MCF 10A (cell line): Measurements from ENCODE around the gene FIGN. TPM values are rescaled to one million over a fixed set of nuclear protein-coding genes. Genes with fewer than 3 reads are reported as not detected.

Experiments used
- BruUV-seq: library from RNA; stranded (reverse); fragments of 400-500 nt; replicated peaks from 2 replicates; lab custom pipeline; 2021; lab: Mats Ljungman, UMichigan
- CTCF ChIA-PET: fragments of 300-600 bp; sonication (Branson Sonifier 250); formaldehyde crosslinking; extraction: SDS; loops from one replicate; lab custom pipeline; 2021; ENCODE audit warnings: antibody characterized with exemption, inconsistent platforms; lab: Yijun Ruan, JAX
- POLR2A ChIA-PET: fragments of 300-600, 350-650 bp; sonication (Branson Sonifier 250); formaldehyde crosslinking; extraction: SDS; loops from one replicate; lab custom pipeline; 2020; ENCODE audit warnings: antibody characterized with exemption, inconsistent platforms; lab: Yijun Ruan, JAX
- DNase-seq: peaks from one replicate; pipeline ENCODE4 v3.0.0-alpha.2; 2018; ENCODE audit not compliant: unreplicated experiment
- H3K27ac Mint-ChIP-seq: one replicate; pipeline ENCODE4 v1.8.0; 2022; ENCODE audit warnings: mild to moderate bottlenecking, low read depth, mixed read lengths; ENCODE audit not compliant: unreplicated experiment
- H3K27me3 Mint-ChIP-seq: one replicate; pipeline ENCODE4 v1.8.0; 2022; ENCODE audit warnings: mixed read lengths; ENCODE audit not compliant: insufficient read depth, unreplicated experiment
- H3K36me3 Mint-ChIP-seq: one replicate; pipeline ENCODE4 v1.8.0; 2022; ENCODE audit warnings: mild to moderate bottlenecking, moderate library complexity, mixed read lengths; ENCODE audit not compliant: insufficient read depth, unreplicated experiment
- H3K4me1 Mint-ChIP-seq: one replicate; pipeline ENCODE4 v1.8.0; 2022; ENCODE audit warnings: mixed read lengths; ENCODE audit not compliant: insufficient read depth, unreplicated experiment
- H3K4me3 Mint-ChIP-seq: one replicate; pipeline ENCODE4 v1.8.0; 2022; ENCODE audit warnings: mild to moderate bottlenecking, moderate library complexity, mixed read lengths; ENCODE audit not compliant: unreplicated experiment
- H3K9me3 Mint-ChIP-seq: one replicate; pipeline ENCODE4 v1.8.0; 2022; ENCODE audit warnings: mixed read lengths; ENCODE audit not compliant: unreplicated experiment
- intact Hi-C: fragments of 100-400 bp; cut with micrococcal nuclease; formaldehyde crosslinking; loops from 2 replicates; pipeline ENCODE4 v1.14.1; 2022
- total RNA-seq: library from RNA; stranded (reverse); gene quantifications from 2 replicates; pipeline ENCODE4 v1.2.3, GENCODE V29; 2022
- TF ChIP-seq, protein P1 (sequence below): fragments of 200-600 bp; IDR thresholded peaks from one replicate; pipeline ENCODE4 v1.8.0; 2022; ENCODE audit warnings: antibody characterized with exemption, mild to moderate bottlenecking; ENCODE audit not compliant: unreplicated experiment

The FIGN gene
- total RNA-seq, 1 experiment from 2014 or later = 11.7 TPM

DNA sequence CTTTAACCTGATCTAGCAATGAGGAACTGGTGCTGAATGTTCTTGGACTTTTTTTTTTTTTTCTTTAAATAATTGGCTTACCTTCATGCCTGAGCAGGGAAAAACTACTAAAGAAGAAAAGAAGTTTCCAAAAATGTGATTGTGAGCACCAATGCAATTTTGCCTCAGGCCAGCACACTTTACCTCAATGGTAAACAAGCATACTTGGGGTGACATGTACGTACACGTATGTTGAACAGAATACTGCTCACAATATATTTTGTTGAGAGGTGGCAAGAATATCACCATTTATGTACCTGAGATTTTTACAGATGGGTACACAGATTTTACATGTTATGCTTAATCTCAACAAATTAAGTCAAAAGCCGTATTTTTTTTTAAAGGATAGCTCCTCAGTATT is 144.3 kb downstream of the FIGN start:
- no TSS peak for BruUV-seq
- Mint-ChIP-seq H3K27me3 (no peaks in the 10 kb centered on the region), H3K36me3 (no peaks in the 10 kb centered on the region), H3K27ac (no peak overlapping the region), H3K9me3 (no peaks in the 10 kb centered on the region), H3K4me3 (no peak overlapping the region), H3K4me1 (no peaks in the 10 kb centered on the region)
- POLR2A ChIA-PET = no interaction called here
- intact Hi-C loops = no loop called here
- no peak for DNase-seq
- CTCF ChIA-PET = no interaction called here
- TF ChIP-seq, protein P1, sequence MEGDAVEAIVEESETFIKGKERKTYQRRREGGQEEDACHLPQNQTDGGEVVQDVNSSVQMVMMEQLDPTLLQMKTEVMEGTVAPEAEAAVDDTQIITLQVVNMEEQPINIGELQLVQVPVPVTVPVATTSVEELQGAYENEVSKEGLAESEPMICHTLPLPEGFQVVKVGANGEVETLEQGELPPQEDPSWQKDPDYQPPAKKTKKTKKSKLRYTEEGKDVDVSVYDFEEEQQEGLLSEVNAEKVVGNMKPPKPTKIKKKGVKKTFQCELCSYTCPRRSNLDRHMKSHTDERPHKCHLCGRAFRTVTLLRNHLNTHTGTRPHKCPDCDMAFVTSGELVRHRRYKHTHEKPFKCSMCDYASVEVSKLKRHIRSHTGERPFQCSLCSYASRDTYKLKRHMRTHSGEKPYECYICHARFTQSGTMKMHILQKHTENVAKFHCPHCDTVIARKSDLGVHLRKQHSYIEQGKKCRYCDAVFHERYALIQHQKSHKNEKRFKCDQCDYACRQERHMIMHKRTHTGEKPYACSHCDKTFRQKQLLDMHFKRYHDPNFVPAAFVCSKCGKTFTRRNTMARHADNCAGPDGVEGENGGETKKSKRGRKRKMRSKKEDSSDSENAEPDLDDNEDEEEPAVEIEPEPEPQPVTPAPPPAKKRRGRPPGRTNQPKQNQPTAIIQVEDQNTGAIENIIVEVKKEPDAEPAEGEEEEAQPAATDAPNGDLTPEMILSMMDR = no peak

- no peaks in the 10 kb centered on the region for H3K4me1 Mint-ChIP-seq
- CTCF ChIA-PET = interaction anchor here (0.6 kb wide), 1 partner anchor 35 kb away, joined by 4 read pairs; no protein-coding TSS in a partner anchor
- no peak overlapping the region for H3K4me3 Mint-ChIP-seq
- no TSS peak for BruUV-seq
- no peak overlapping the region for H3K27ac Mint-ChIP-seq
- H3K27me3 Mint-ChIP-seq = no peaks in the 10 kb centered on the region
- no peaks in the 10 kb centered on the region for H3K36me3 Mint-ChIP-seq
- TF ChIP-seq, protein P1 = no peak
- no peak for DNase-seq
- H3K9me3 Mint-ChIP-seq = no peaks in the 10 kb centered on the region
- intact Hi-C loops = no loop called here
- POLR2A ChIA-PET = no interaction called here
Measured at GRCh38 chr2:163580757-163581156, 155.1 kb downstream of the FIGN start.

DNA sequence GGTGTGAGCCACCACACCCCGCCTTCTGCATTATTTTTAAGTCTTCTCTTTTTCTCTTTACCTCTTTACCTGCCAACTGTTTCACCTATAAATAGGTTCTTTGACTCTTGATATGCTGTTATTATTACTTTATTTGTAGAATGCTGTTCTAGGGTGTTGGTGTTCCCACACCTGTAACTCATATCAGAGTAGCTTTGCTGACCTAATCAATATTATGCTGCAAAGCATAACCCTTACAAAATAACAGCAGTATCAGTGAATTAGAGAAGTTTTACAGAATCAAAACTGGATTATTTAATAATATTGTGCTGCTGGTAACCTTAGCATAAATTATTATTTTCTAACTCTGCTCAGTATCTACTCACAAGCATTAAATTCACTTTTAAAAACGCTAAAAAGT is 161.5 kb downstream of the FIGN start:
- BruUV-seq = no TSS peak
- no peak overlapping the region for H3K27ac Mint-ChIP-seq
- no peak overlapping the region for H3K4me3 Mint-ChIP-seq
- no peaks in the 10 kb centered on the region for H3K36me3 Mint-ChIP-seq
- H3K9me3 Mint-ChIP-seq = no peaks in the 10 kb centered on the region
- DNase-seq = no peak
- ChIA-PET CTCF (no interaction called here), POLR2A (no interaction called here)
- intact Hi-C loops = no loop called here
- no peaks in the 10 kb centered on the region for H3K4me1 Mint-ChIP-seq
- no peaks in the 10 kb centered on the region for H3K27me3 Mint-ChIP-seq
- TF ChIP-seq, protein P1 = no peak

GRCh38 chr2:163573652-163574051 is 162.2 kb downstream of the FIGN start:
- no peaks in the 10 kb centered on the region for H3K36me3 Mint-ChIP-seq
- no peak overlapping the region for H3K27ac Mint-ChIP-seq
- H3K4me3 Mint-ChIP-seq = no peak overlapping the region
- ChIA-PET POLR2A (no interaction called here), CTCF (no interaction called here)
- TF ChIP-seq, protein P1 = no peak
- H3K27me3 Mint-ChIP-seq = no peaks in the 10 kb centered on the region
- DNase-seq = no peak
- intact Hi-C loops = no loop called here
- H3K4me1 Mint-ChIP-seq = no peaks in the 10 kb centered on the region
- no TSS peak for BruUV-seq
- no peaks in the 10 kb centered on the region for H3K9me3 Mint-ChIP-seq
